ENCODE results near the gene IMPA2.
A peak's percentile ranks its signal among the peaks of the same experiment; 100 is the strongest.
"Not testable (repeated sequence)": the region's sequence is repeated elsewhere in the genome, so short reads cannot be mapped to it uniquely, and the experiment has no call there.

The IMPA2 gene

DNA sequence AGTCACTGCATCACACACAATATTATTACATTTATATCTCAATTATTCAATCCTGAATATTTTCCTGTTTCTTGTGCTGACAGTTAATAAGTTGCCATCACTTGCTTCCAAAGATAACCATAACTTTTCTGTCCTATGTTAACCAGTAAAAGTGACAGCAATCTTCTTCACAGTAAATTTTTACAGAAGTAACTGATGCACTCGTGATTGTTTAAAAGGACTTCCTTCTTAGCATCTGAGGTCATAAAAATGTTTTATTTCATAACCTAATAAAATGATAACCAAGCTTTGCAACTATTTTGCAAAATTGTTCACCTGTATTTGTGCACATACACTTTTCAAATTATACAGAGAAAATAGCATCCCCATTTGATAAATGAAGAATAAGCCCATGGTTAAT lies 91.7 kb downstream of the IMPA2 start:
- TF ChIP-seq, protein P1, sequence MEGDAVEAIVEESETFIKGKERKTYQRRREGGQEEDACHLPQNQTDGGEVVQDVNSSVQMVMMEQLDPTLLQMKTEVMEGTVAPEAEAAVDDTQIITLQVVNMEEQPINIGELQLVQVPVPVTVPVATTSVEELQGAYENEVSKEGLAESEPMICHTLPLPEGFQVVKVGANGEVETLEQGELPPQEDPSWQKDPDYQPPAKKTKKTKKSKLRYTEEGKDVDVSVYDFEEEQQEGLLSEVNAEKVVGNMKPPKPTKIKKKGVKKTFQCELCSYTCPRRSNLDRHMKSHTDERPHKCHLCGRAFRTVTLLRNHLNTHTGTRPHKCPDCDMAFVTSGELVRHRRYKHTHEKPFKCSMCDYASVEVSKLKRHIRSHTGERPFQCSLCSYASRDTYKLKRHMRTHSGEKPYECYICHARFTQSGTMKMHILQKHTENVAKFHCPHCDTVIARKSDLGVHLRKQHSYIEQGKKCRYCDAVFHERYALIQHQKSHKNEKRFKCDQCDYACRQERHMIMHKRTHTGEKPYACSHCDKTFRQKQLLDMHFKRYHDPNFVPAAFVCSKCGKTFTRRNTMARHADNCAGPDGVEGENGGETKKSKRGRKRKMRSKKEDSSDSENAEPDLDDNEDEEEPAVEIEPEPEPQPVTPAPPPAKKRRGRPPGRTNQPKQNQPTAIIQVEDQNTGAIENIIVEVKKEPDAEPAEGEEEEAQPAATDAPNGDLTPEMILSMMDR (IDR thresholded peaks at IDR 0.05; ENCODE audit: extremely low read depth, missing control alignments), result no peak

DNA sequence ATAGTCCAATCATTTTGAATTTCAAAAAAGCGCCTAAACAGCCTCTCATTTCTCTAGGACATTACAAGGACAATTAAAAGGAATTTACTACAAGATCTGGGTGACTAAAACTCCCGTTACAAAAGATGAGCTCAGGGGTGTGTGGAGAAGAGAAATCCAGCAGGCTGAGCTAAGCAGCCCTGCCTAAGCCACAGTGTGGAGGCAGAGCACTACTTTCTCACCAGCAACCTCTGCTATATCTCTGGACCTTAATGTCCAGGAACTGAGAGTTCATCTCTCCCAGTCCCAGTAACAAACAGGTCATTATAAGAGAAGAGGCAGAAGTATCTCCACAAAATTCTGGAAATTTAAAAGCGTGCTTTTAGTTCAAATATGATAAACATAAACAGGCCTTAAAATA lies 93.4 kb downstream of the IMPA2 start:
- TF ChIP-seq, protein P1 (IDR thresholded peaks at IDR 0.05; ENCODE audit: extremely low read depth, missing control alignments), result no peak
- no peak for DNase-seq (ENCODE audit: low spot score)

More for the DNA sequence above, 91.7 kb downstream of the IMPA2 start:
- no peak for DNase-seq (ENCODE audit: low spot score)

DNA sequence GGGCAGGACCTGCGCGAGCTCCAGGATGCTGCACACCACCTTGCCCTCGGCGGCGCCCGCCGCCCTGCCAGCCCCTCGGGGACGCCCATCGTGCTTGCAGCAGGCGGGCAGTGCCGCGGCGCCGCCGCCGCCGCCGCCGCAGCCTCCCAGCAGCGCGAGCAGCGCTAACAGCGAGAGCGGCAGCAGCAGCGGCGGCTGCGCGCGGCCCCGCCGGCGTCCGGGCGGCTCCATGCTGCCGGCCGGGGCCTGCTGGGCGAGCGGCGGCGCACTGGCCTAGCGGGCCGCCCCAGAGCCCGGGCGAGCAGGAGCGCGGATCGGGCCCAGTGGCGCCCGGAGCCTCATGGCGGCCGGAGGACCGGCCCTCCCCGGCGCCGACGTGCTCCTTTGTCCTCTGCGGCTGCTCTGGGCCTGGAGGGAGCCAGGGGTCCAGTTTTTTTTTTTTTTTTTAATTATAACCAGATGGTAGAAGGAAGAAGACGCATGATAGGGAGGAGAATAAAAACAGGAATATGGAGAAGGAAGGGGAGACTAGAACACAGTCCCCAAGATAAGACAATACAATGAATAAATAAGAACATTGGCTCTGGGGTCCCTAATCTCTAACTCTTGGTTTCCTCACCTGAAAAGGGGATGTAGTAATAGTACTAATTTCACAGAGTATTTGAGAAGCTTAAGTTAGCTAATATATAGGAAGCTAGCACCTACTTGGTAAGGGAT lies 95.3 kb downstream of the IMPA2 start:
- TF ChIP-seq, protein P1 (IDR thresholded peaks at IDR 0.05; ENCODE audit: extremely low read depth, missing control alignments), result no peak
- DNase-seq (ENCODE audit: low spot score), result peak; percentile 75

DNA sequence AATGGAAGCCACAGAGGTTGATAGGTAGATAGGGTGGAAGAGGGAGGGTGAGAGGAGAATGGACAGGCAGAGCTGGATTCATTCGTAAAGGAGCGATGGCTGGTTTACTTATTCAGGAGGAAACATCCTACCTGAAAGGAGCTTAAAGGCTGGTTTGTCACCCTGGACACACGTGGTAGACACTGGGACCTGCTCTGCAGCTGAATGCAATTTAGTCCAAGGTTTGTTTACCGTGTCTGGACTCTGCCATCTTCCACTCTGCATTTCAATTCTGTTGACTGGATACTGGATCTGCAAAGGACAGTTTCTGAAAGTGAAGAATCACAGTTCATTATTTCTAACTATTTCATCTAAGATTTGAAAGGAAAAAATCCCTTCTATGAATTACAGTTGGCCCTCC lies 96.7 kb downstream of the IMPA2 start:
- not testable (repeated sequence) for DNase-seq (ENCODE audit: low spot score)

DNA sequence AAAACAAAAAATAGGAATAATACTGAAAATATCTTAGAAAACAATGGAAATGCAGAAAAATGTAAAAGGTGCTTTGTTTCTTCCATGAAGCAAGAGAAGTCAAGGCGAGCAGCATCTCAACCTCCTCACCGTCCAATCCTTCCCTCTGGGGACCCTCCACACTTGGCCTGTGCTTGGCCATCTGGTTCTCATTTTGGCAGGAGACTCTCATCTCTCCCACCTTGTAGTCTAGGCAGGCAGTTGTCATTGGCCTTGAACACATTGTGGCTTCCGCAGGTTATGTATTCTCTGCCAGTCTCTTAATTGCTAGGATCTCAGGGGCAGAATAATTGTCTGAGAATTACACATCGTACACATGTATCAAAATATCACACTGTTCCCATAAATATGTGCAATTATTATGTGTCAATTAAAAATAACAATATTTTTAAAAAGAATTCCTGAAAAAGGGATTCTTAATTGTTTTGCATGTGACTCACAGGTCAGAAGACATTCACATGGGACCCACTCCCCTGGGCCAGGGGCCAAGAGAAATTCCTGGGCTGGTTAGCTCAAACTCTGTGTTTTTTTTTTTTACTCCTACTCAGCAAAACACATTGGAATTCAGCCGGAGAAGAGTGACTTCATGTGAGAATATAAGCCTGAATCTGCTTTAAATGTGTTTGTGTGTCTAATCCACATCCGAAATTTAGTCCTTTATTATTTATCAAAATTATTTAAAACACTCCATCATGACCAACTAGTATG lies 98.4 kb downstream of the IMPA2 start:
- DNase-seq (ENCODE audit: low spot score), result no peak
- TF ChIP-seq, protein P1 (IDR thresholded peaks at IDR 0.05; ENCODE audit: extremely low read depth, missing control alignments), result no peak

Data from GM20000 (cell line).